ENCODE measurements around the gene PSMB1.

Gene PSMB1

GRCh38 chr6:170552765-170553533 lies at the start of gene PSMB1:
PSMB1 (minus strand) TSS chr6:170553307; CDS start chr6:170553242, 65 bp downstream.
- peak; percentile 96 for DNase-seq (ENCODE audit: low spot score)

- no peak for DNase-seq (ENCODE audit: low spot score)
Observed at GRCh38 chr6:170597278-170597677, 44.2 kb upstream of the PSMB1 start.

GRCh38 chr6:170596426-170596825 lies 43.3 kb upstream of the PSMB1 start:
- DNase-seq (ENCODE audit: low spot score), result no peak

GRCh38 chr6:170590725-170591124 lies 37.6 kb upstream of the PSMB1 start:
- no peak for DNase-seq (ENCODE audit: low spot score)

- DNase-seq (ENCODE audit: low spot score), result no peak
Observed at GRCh38 chr6:170584954-170585498, 31.9 kb upstream of the PSMB1 start.

GRCh38 chr6:170584181-170584953 lies 31.3 kb upstream of the PSMB1 start, which contains the start of gene PDCD2:
PDCD2 (minus strand) TSS chr6:170584637; CDS start chr6:170584581, 56 bp downstream.
- DNase-seq (ENCODE audit: low spot score), result peak; percentile 80

GRCh38 chr6:170583756-170584180 lies 30.7 kb upstream of the PSMB1 start:
- no peak for DNase-seq (ENCODE audit: low spot score)

GRCh38 chr6:170578909-170579308 lies 25.8 kb upstream of the PSMB1 start:
- DNase-seq (ENCODE audit: low spot score), result no peak

GRCh38 chr6:170575250-170575649 lies 22.1 kb upstream of the PSMB1 start:
- DNase-seq (ENCODE audit: low spot score), result no peak

GRCh38 chr6:170572704-170573466 lies 19.8 kb upstream of the PSMB1 start:
- no peak for DNase-seq (ENCODE audit: low spot score)

- no peak for DNase-seq (ENCODE audit: low spot score)
Observed at GRCh38 chr6:170564936-170565530, 11.9 kb upstream of the PSMB1 start.

GRCh38 chr6:170561555-170561954 lies 8.4 kb upstream of the PSMB1 start:
- no peak for DNase-seq (ENCODE audit: low spot score)

- no peak for DNase-seq (ENCODE audit: low spot score)
Observed at GRCh38 chr6:170555305-170555704, 2.2 kb upstream of the PSMB1 start.

GRCh38 chr6:170554796-170555137 lies 1.7 kb upstream of the PSMB1 start:
- DNase-seq (ENCODE audit: low spot score), result no peak

GRCh38 chr6:170554013-170554795 lies 1.1 kb upstream of the PSMB1 start, which contains the start of gene TBP:
TBP (plus strand) TSS chr6:170554369; CDS start chr6:170557030, 2,661 bp downstream.
- DNase-seq (ENCODE audit: low spot score), result peak; percentile 98

GRCh38 chr6:170553534-170554012 lies 466 bp upstream of the PSMB1 start:
- no peak for DNase-seq (ENCODE audit: low spot score)

- no peak for DNase-seq (ENCODE audit: low spot score)
Observed at GRCh38 chr6:170545405-170545804, 7.7 kb downstream of the PSMB1 start.

- DNase-seq (ENCODE audit: low spot score), result no peak
Observed at GRCh38 chr6:170542031-170542719, 10.9 kb downstream of the PSMB1 start.

- no peak for DNase-seq (ENCODE audit: low spot score)
Observed at GRCh38 chr6:170537329-170537728, 15.8 kb downstream of the PSMB1 start.

- no peak for DNase-seq (ENCODE audit: low spot score)
Observed at GRCh38 chr6:170536671-170537070, 16.4 kb downstream of the PSMB1 start.
